Inferior parietal cortex (tissue), 1 donor: ENCODE data around the gene PHAX.
"Not testable (repeated sequence)": the region's sequence is repeated elsewhere in the genome, so short reads cannot be mapped to it uniquely, and the experiment has no call there.

Experiments
- DNase-seq: peaks from one replicate; pipeline ENCODE4 v3.0.0-alpha.2; 2016; ENCODE audit errors: extremely low spot score

Gene PHAX

DNA sequence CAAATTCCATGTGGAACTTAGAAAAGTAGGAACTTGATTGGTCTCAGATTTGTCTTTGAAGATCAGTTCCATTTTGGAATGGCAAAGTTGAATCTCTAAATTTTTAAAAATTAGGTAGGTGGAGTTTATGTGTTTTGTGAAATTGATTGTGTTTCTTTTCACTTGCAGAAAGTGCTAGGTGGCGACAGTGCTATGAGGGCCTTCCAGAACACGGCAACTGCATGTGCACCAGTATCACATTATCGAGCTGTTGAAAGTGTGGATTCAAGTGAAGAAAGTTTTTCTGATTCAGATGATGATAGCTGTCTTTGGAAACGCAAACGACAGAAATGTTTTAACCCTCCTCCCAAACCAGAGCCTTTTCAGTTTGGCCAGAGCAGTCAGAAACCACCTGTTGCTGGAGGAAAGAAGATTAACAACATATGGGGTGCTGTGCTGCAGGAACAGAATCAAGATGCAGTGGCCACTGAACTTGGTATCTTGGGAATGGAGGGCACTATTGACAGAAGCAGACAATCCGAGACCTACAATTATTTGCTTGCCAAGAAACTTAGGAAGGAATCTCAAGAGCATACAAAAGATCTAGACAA is 2.8 kb downstream of the PHAX start:
- DNase-seq = no peak

DNA sequence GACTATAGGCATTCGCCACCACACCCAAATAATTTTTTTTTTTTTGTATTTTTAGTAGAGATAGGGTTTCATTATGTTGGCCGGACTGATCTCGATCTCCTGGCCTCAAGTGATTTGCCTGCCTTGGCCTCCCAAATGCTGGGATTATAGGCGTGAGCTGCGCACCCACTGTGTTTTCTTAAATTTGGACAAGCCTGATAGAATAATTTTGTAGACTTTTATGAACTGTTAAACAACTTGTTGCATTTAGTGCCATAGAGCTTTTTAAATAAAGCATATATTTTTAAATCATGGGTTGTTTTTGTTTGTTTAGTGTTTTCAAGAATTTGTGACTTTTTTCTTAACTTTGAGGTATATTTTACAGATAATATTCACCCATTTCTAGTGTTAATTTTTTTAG is 4.8 kb downstream of the PHAX start:
- no peak for DNase-seq

DNA sequence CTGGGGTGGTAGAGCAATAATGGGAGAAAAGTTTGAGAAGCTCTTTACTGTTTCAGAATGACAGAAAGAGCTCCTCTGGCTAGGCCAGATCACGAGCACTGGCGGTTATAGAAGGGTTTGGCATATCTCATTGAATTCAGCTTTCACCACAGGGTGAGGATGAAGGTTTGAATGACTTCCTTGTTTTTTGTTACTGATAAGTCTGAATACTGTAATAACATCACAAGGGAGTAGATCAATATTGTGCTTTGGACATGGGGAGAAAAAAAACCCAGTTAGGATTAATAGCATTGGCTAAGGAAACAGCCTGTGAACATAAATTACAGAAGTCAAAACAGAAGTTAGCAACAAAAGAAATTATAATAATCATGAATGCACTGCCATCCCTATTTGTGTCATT is 9.4 kb downstream of the PHAX start:
- DNase-seq = no peak

DNA sequence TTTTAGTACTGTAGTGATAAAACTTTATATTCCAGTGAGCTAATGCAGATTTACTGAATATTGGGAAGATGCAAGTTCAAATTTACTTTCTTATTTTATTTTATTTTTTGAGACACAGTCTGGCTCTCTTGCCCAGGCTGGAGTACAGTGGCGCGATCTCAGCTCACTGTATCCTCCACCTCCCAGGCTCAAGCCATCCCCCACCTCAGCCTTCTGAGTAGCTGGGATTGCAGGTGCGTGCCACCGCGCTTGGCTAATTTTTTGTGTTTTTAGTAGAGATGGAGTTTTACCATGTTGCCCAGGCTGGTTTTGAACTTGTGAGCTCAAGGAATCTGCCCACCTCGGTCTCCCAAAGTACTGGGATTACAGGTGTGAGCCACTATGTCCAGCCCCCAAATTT is 9.9 kb downstream of the PHAX start:
- DNase-seq = no peak

DNA sequence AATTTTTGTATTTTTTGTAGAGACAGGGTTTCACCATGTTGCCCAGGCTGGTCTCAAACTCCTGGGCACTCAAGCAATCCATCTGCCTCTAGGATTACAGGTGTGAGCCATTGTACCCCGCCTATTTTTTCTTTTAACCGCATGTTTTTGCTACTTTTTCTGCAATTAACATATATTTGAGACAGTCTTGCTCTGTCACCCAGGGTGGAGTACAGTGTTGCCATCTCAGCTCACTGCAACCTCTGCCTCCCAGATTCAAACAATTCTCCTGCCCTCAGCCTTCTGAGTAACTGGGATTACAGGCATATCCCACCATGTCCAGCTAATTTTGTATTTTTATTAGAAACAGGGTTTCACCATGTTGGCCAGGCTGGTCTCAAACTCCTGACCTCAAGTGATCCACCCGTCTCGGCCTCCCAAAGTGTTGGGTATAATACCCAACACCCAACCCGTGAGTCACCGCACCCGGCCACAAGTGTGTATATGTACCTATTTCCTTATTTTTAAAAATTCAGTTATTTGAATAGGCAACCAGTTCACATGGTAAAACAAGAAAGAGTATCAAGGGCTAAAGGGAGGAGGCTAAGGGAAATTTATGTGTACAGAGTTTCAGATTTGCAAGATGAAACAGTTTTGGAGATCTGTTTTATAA is 13.3 kb downstream of the PHAX start:
- DNase-seq = no peak

DNA sequence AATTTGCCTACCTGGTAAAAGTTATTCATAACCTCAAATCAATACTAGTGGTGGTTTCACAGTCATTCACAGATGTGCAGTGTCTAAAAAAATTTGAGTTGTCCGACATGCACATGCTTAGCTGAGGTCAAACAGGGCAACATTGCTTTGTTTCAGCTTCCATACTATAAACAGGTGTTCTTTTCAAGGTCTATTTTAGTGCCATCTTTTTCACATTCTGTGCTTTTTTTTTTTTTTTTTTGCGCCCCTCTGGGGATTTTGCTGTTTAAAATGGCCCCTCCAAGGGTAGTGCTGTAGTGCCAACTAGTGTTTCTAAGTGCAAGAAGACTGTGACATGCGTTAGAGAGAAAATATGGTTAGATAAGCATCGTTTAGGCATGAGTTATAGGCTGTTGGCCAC is 14.5 kb downstream of the PHAX start:
- DNase-seq = no peak

DNA sequence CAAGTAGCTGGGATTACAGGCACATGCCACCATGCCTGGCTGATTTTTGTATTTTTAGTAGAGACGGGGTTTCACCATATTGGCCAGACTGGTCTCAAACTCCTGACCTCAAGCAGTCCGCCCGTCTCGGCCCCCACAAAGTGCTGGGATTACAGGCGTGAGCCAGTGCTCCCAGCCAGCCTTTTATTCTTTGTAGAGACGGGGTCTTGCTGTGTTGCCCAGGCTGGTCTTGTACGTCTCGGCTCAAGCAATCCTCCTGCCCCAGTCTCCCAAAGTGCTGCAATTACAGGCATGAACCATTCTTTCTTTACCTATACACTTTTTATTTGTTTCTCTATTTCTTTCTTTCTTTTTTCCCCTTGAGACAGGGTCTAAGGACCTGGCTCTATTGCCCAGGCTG is 16.9 kb downstream of the PHAX start:
- not testable (repeated sequence) for DNase-seq

DNA sequence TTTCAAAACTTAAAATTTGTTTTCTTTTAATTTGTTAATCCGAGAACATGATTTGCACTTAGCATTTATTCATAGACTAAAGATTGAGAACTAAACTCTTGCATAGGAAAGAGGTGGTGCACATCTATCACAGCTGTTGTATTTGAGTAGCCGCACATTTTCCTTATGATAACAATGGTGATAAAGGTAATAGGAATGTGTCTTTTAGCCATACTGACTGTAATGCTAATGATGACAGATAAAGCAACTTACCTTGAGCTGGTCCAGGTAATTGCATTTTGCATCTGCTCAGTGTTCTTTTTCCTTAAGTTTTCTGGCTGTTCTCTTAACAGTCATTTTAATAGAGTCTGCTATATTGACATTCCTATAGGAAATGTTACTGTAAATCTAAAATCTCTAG is 19.0 kb downstream of the PHAX start:
- DNase-seq = no peak

DNA sequence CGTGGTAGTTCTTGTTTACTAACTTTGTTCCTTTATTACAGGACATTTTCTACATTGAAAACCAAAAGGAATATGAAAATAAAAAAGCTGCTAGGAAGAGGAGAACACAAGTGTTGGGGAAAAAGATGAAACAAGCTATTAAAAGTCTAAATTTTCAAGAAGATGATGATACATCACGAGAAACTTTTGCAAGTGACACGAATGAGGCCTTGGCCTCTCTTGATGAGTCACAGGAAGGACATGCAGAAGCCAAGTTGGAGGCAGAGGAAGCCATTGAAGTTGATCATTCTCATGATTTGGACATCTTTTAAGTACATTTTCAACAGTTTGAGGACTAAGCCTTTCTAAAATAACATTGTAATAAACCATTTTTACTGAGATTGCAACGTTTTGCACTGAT is 23.8 kb downstream of the PHAX start:
- no peak for DNase-seq

DNA sequence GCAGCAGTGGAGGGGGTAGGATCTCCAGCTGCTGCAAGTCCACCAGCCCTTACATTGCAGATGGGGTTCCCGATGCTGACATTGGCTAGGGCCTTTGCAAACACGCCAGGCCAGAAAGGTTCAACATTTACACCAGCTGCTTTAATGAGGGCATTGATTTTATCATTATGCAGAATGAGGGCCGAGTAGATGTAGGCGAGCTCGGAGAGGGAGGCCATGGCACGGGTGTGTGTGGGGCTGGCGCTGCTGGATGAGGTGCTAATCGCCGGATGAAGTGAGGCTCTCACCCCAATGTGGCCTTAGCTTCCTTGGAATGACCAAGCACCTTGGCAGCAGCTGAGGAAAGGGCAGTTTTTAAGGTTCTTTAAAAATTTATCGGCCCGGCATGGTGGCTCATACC is 27.4 kb downstream of the PHAX start:
- no peak for DNase-seq

DNA sequence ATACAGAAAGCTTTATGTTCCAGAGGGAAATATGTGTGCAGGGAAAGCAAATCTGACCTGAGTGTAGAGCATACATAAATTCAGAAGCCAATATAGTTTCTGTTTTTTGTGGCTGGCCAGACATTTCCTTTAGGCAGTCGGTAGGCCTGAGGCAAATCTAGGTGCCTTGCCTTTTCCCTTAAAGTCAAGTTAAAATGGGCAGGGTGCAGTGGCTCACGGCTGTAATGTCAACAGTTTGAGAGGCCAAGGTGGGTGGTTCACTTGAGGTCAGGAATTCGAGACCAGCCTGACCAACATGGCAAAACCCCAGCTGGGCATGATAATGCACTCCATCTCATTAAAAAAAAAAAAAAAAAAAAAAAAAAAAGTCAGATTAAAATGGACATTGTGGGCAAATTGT is 31.2 kb downstream of the PHAX start:
- no peak for DNase-seq

DNA sequence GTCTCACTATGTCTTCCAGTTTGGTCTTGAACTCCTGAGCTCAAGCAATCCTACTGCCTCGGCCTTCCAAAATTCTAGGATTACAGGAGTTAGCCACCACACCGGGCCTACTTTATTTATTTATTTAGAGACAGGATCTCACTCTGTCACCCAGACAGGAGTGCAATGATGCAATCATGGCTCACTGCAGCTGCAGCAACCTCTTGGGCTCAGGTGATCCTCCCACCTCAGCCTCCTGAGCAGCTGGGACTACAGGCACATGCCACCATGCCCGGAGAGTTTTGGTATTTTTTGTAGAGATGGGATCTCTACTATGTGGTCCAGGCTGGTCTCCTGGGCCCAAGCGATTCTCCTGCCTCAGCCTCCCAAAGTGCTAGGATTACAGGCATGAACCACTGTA is 32.8 kb downstream of the PHAX start:
- DNase-seq = no peak

DNA sequence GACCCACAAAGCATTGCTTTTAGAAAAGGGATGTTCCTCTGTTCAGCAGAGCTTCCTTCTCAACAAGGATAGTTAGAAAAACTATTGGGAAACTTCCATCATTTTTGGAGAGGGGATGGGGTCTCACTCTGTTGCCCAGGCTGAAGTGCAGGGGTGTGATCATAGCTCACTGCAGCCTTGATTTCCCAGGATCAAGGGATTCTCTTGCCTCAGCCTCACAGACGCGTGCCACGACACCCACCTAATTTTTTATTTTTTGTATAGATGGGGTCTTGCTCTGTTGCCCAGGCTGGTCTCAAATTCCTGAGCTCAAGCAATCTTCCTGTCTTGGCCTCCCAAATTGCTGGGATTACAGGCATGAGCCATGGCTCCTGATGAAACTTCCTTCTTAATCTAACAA is 34.8 kb downstream of the PHAX start:
- no peak for DNase-seq

DNA sequence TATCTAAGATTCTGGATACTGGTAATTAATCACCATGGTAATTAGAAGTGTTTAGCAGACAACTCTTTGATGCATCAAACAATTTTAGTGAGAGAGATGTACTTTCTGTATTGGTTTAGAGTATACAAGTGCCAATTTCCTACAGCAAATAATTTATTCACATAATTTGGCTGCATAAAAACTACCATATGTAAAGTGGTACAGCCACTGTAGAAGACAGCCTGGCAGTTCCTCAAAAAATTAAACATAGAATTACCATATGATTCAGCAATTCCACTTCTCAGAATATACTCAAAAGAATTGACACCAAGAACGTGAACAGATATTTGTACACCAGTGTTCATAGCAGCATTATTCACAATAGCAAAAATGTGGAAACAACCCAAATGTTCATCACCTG is 36.2 kb downstream of the PHAX start:
- no peak for DNase-seq

DNA sequence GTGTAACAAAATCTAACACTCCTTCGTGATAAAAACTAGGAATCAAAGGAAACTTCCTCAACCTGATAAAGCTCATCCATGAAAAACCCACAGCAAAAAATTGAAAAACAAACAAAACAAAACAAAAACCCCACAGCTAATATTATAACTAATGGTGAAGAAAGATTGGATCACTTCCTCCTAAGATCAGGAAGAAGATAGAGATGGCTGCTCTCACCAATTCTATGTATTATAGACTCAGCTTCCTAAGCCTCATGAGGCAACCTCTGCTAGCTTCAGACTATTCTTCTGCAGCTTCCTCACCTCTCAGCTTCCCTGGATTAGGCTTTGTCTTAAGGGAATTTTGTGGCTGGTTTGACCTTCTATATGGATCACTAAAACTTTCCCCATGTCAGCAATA is 40.1 kb downstream of the PHAX start:
- DNase-seq = no peak

DNA sequence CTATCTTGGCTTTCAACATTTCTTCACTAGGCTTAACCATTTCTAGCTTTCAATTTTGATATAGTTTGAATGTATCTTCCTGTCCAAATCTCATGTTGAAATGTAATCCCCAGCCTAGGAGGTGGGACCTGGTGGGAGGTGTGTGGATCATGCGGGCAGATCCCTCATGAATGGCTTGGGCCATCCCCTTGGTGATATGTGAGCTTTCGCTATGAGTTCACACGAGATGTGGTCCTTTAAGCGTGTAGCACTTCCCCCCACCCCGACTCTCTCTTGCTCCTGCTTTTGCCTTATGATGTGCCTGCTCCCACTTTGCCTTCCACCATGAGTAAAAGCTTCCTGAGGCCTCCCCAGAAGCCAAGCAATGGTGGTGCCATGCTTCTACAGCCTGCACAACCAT is 40.6 kb downstream of the PHAX start:
- no peak for DNase-seq

DNA sequence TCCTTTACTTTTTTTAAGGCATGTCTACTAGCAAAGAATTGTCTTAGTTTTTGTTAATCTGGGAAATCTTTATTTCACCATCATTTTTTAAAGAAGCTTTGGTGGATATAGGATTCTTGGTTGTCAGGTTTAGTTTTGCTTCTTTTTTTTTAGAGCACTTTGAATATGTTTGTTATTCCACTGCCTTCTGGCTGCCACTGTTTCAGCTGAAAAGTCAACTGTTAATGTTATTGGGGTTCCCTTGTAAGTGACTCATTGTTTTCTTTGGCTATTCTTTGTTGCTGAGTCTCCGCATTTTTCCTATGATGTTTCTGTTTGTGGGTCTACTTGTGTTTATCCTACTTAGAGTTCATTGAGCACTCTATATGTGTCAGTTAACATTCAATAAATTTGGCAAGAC is 44.4 kb downstream of the PHAX start:
- no peak for DNase-seq

DNA sequence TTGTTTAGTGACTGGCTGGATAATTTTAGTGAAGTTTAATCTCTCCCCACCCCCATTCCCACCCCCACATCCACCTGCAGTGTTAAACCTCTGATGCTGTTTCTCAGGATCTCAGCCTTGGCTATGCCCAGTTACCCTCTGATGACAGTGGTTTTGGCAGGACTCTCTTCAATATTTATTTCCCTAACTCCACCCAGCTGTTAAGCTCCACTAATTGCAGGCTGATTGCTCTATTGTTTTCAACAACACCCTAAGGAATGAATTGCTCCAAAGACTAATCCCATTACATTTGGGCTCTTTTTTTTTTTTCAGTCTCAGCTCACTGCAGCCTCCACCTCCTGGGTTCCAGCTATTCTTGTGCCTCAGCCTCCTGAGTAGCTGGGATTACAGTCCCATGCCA is 46.3 kb downstream of the PHAX start:
- DNase-seq = no peak

DNA sequence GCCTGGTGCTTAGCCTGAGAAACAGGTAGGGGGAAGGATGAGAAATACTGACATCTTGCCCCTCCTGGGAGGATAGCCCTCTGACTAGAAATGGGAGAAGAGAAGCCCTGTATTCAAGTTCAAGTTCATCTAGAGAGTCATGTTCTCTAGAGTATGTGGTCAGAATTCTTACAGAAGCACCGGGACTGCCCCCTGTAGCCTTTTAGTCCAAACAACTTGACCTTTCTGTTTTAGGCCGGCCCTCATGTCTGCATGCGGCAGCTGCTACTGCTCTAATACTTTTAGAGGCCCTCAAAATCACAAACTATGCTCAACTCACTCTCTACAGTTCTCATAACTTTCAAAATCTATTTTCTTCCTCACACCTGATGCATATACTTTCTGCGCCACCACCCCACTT is 47.7 kb downstream of the PHAX start:
- no peak for DNase-seq

DNA sequence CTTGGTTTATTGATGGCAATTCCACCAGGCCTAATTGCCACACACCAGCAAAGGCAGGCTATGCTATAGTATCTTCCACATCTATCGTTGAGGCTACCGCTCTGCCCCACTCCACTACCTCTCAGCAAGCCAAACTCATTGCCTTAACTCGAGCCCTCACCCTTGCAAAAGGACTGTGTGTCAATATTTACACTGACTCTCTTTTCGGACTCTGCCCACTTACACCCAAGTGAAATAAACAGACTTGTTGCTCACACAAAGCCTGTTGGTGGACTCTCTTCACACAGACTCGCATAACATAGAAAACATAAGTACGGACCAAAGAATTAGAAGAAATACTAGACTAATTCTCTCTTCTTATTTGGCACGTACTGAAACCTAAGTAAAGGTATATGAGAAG is 48.3 kb downstream of the PHAX start:
- not testable (repeated sequence) for DNase-seq

DNA sequence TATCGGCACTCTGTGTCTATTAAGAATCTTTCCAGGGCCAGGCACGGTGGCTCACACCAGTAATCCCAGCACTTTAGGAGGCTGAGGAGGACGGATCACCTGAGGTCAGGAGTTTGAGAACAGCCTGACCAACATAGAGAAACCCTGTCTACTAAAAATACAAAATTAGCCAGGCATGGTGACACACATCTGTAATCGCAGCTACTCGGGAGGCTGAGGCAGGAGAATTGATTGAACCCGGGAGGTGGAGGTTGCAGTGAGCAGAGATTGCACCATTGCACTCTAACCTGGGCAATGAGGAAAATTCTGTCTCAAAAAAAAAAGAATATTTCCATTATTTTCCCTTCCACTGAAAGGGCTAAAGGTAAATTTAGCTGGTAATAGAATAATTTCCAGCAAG is 49.0 kb downstream of the PHAX start:
- DNase-seq = not testable (repeated sequence)

DNA sequence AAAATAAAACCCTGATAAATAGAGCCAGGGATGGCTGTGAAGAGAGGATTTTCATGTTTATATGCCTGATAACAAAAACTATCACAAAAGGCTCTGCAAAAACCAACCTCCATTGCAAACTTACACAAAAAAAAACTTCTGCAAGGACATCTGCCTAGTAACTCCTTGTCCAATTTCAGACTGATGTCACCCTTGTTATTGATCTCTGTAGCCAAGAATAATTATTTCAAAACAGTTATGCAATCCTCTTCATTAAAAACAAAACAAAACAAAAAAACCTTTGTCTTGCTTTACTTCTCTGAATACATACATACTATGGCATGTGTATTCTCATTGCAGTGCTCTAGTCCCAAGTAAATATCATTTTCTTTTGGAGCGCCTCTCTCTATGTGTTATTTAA is 49.7 kb downstream of the PHAX start:
- no peak for DNase-seq

DNA sequence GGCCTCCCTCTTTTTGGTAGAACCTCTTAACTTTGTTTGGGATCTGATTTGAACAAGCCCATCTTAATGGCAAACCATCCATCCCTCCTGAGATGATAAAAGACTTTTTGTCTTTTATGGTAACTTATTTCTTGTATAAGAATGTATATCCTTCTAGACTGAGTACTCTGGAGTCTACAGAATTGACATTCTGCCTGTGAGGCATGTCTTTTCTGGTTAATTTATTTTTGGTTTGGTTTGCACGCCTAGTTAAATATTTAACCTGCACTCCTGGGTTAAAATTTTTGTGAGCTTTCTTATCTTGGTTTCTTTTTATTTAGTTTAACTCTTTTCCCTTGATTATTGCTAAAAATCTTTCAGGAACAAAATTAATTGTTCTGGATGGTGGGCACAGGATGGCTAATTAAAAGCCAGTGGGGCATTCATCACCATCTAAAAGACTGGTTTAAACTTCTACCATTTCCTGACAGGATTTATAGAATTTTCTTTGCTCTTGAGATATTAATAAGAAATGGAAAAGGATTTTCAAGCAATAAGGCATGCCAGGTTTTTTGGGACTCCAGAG is 50.3 kb downstream of the PHAX start:
- no peak for DNase-seq
